SJSA1 (cell line): Measurements from ENCODE around the gene GLP1R. TPM values are rescaled to one million over a fixed set of nuclear protein-coding genes. Genes with fewer than 3 reads are reported as not detected.

ENCODE experiments used
- DNase-seq, 2 experiments: peaks; one replicate each; pipeline ENCODE4 v3.0.0-alpha.2; 2015 to 2020; ENCODE audit warnings: low spot score in 2 of 2, low read depth in 1 of 2
- H3K27ac ChIP-seq: fragments of 250-450 bp; sonication (Bioruptor Pico); 2 replicates; pipeline ENCODE4 v1.5.1; 2020; ENCODE audit warnings: mild to moderate bottlenecking, moderate library complexity
- H3K27me3 ChIP-seq: fragments of 250-450 bp; sonication (Bioruptor Pico); replicated peaks from 2 replicates; pipeline ENCODE4 v1.5.1; 2020; ENCODE audit warnings: mild to moderate bottlenecking, moderate library complexity
- H3K36me3 ChIP-seq: fragments of 250-450 bp; sonication (Bioruptor Pico); 2 replicates; pipeline ENCODE4 v1.5.1; 2020; ENCODE audit warnings: mild to moderate bottlenecking
- H3K4me1 ChIP-seq: fragments of 250-450 bp; sonication (Bioruptor Pico); replicated peaks from 2 replicates; pipeline ENCODE4 v1.6.1; 2021; ENCODE audit warnings: mild to moderate bottlenecking
- H3K4me3 ChIP-seq: fragments of 250-450 bp; sonication (Bioruptor Pico); 2 replicates; pipeline ENCODE4 v1.5.1; 2020; ENCODE audit warnings: mild to moderate bottlenecking
- H3K9me3 ChIP-seq: fragments of 250-450 bp; sonication (Bioruptor Pico); replicated peaks from 2 replicates; pipeline ENCODE4 v1.5.1; 2020; ENCODE audit warnings: mild to moderate bottlenecking
- total RNA-seq: library from RNA; depleted of rRNA; stranded (reverse); fragments of >200 nt; shearing (Covaris generic); gene quantifications from 2 replicates; pipeline ENCODE4 v1.2.3, GENCODE V29; 2014

The GLP1R gene
- total RNA-seq, 1 experiment from 2014 or later: not detected

- H3K27me3 ChIP-seq: peaks cover 4% of the 10 kb centered on the region; the same call in 1 of the 2 replicates
- no peaks in the 10 kb centered on the region for H3K9me3 ChIP-seq
- no peaks in the 10 kb centered on the region for H3K36me3 ChIP-seq
- no peak overlapping the region for H3K4me3 ChIP-seq
- H3K27ac ChIP-seq: no peak overlapping the region
- DNase-seq: no peak
- no peaks in the 10 kb centered on the region for H3K4me1 ChIP-seq
Observed at GRCh38 chr6:39078695-39079094, 30.1 kb downstream of the GLP1R start.

- Histone ChIP-seq H3K36me3 (no peaks in the 10 kb centered on the region), H3K4me3 (no peak overlapping the region), H3K9me3 (no peaks in the 10 kb centered on the region), H3K27ac (no peak overlapping the region), H3K27me3 (peaks cover 4% of the 10 kb centered on the region; the same call in 1 of the 2 replicates), H3K4me1 (no peaks in the 10 kb centered on the region)
- no peak for DNase-seq
Observed at GRCh38 chr6:39079197-39080125, 30.9 kb downstream of the GLP1R start.

GRCh38 chr6:39080246-39080875, 31.8 kb downstream of the GLP1R start:
- H3K4me1 ChIP-seq: no peaks in the 10 kb centered on the region
- H3K4me3 ChIP-seq: no peak overlapping the region
- H3K36me3 ChIP-seq: no peaks in the 10 kb centered on the region
- no peak for DNase-seq
- no peak overlapping the region for H3K27ac ChIP-seq
- H3K9me3 ChIP-seq: no peaks in the 10 kb centered on the region
- H3K27me3 ChIP-seq: peaks cover 6% of the 10 kb centered on the region

GRCh38 chr6:39082310-39082709, 33.7 kb downstream of the GLP1R start:
- H3K9me3 ChIP-seq: no peaks in the 10 kb centered on the region
- no peaks in the 10 kb centered on the region for H3K4me1 ChIP-seq
- H3K27ac ChIP-seq: no peak overlapping the region
- DNase-seq: no peak
- H3K36me3 ChIP-seq: no peaks in the 10 kb centered on the region
- no peak overlapping the region for H3K4me3 ChIP-seq
- H3K27me3 ChIP-seq: peaks cover 23% of the 10 kb centered on the region

GRCh38 chr6:39083231-39083634, 34.7 kb downstream of the GLP1R start:
- H3K4me3 ChIP-seq: no peak overlapping the region
- H3K4me1 ChIP-seq: no peaks in the 10 kb centered on the region
- H3K27ac ChIP-seq: no peak overlapping the region
- H3K36me3 ChIP-seq: no peaks in the 10 kb centered on the region
- H3K9me3 ChIP-seq: no peaks in the 10 kb centered on the region
- peaks cover 27% of the 10 kb centered on the region for H3K27me3 ChIP-seq
- DNase-seq: no peak

GRCh38 chr6:39084506-39084905, 35.9 kb downstream of the GLP1R start:
- H3K4me1 ChIP-seq: no peaks in the 10 kb centered on the region
- no peak for DNase-seq
- no peak overlapping the region for H3K27ac ChIP-seq
- no peak overlapping the region for H3K4me3 ChIP-seq
- no peaks in the 10 kb centered on the region for H3K9me3 ChIP-seq
- H3K27me3 ChIP-seq: peaks cover 31% of the 10 kb centered on the region
- H3K36me3 ChIP-seq: no peaks in the 10 kb centered on the region

GRCh38 chr6:39085129-39085797, 36.7 kb downstream of the GLP1R start:
- Histone ChIP-seq H3K4me3 (no peak overlapping the region), H3K27me3 (peaks cover 34% of the 10 kb centered on the region), H3K4me1 (no peaks in the 10 kb centered on the region), H3K27ac (no peak overlapping the region), H3K36me3 (no peaks in the 10 kb centered on the region), H3K9me3 (no peaks in the 10 kb centered on the region)
- no peak for DNase-seq

GRCh38 chr6:39086294-39086693, 37.7 kb downstream of the GLP1R start:
- DNase-seq: no peak
- no peaks in the 10 kb centered on the region for H3K4me1 ChIP-seq
- H3K36me3 ChIP-seq: no peaks in the 10 kb centered on the region
- H3K9me3 ChIP-seq: no peaks in the 10 kb centered on the region
- H3K27ac ChIP-seq: no peak overlapping the region
- H3K4me3 ChIP-seq: no peak overlapping the region
- peaks cover 40% of the 10 kb centered on the region for H3K27me3 ChIP-seq

- Histone ChIP-seq H3K9me3 (no peaks in the 10 kb centered on the region), H3K36me3 (no peaks in the 10 kb centered on the region), H3K27me3 (peaks cover 43% of the 10 kb centered on the region), H3K4me3 (no peak overlapping the region), H3K4me1 (no peaks in the 10 kb centered on the region), H3K27ac (no peak overlapping the region)
- DNase-seq: no peak
Observed at GRCh38 chr6:39086711-39087110, 38.1 kb downstream of the GLP1R start.

GRCh38 chr6:39087197-39087596, 38.6 kb downstream of the GLP1R start:
- DNase-seq: no peak
- peaks cover 43% of the 10 kb centered on the region for H3K27me3 ChIP-seq
- no peak overlapping the region for H3K4me3 ChIP-seq
- H3K4me1 ChIP-seq: no peaks in the 10 kb centered on the region
- H3K36me3 ChIP-seq: no peaks in the 10 kb centered on the region
- H3K9me3 ChIP-seq: no peaks in the 10 kb centered on the region
- H3K27ac ChIP-seq: no peak overlapping the region

- H3K4me1 ChIP-seq: no peaks in the 10 kb centered on the region
- no peak overlapping the region for H3K27ac ChIP-seq
- H3K36me3 ChIP-seq: no peaks in the 10 kb centered on the region
- no peak for DNase-seq
- H3K9me3 ChIP-seq: no peaks in the 10 kb centered on the region
- no peak overlapping the region for H3K4me3 ChIP-seq
- H3K27me3 ChIP-seq: peaks cover 39% of the 10 kb centered on the region
Observed at GRCh38 chr6:39088331-39088730, 39.8 kb downstream of the GLP1R start.

- H3K4me1 ChIP-seq: no peaks in the 10 kb centered on the region
- peaks cover 38% of the 10 kb centered on the region for H3K27me3 ChIP-seq
- H3K27ac ChIP-seq: no peak overlapping the region
- H3K36me3 ChIP-seq: no peaks in the 10 kb centered on the region
- DNase-seq: no peak
- H3K9me3 ChIP-seq: no peaks in the 10 kb centered on the region
- no peak overlapping the region for H3K4me3 ChIP-seq
Observed at GRCh38 chr6:39090036-39090435, 41.5 kb downstream of the GLP1R start.

- Histone ChIP-seq H3K4me3 (no peak overlapping the region), H3K9me3 (no peaks in the 10 kb centered on the region), H3K27me3 (peaks cover 28% of the 10 kb centered on the region), H3K36me3 (no peaks in the 10 kb centered on the region), H3K4me1 (no peaks in the 10 kb centered on the region), H3K27ac (no peak overlapping the region)
- DNase-seq: no peak
Observed at GRCh38 chr6:39091220-39091619, 42.6 kb downstream of the GLP1R start.

- Histone ChIP-seq H3K27ac (no peak overlapping the region), H3K36me3 (no peaks in the 10 kb centered on the region), H3K27me3 (peaks cover 22% of the 10 kb centered on the region), H3K4me1 (no peaks in the 10 kb centered on the region), H3K9me3 (no peaks in the 10 kb centered on the region), H3K4me3 (no peak overlapping the region)
- DNase-seq: no peak
Observed at GRCh38 chr6:39092124-39092523, 43.5 kb downstream of the GLP1R start.
